HL-60 (cell line): ENCODE data around the gene RAB3A.

Experiments
- CTCF ChIP-seq: IDR thresholded peaks from one replicate; pipeline ENCODE4 v1.5.1; 2011; ENCODE audit warnings: low read length, control low read depth, inconsistent platforms; ENCODE audit not compliant: insufficient read depth
- POLR2AphosphoS5 ChIP-seq: IDR thresholded peaks from 2 replicates; pipeline ENCODE4 v1.6.1; 2012; ENCODE audit warnings: low read depth
- SPI1 ChIP-seq: IDR thresholded peaks from 2 replicates; pipeline ENCODE4 v1.6.1; 2012; ENCODE audit warnings: low read depth, mild to moderate bottlenecking, borderline replicate concordance

GRCh38 chr19:18152442-18152816 lies 51.4 kb downstream of the RAB3A start:
- TF ChIP-seq CTCF: peak; percentile 85
- TF ChIP-seq POLR2AphosphoS5: peak; percentile 54
- peak; percentile 98 for TF ChIP-seq SPI1
